ENCODE measurements around the gene MAMSTR.

DNA sequence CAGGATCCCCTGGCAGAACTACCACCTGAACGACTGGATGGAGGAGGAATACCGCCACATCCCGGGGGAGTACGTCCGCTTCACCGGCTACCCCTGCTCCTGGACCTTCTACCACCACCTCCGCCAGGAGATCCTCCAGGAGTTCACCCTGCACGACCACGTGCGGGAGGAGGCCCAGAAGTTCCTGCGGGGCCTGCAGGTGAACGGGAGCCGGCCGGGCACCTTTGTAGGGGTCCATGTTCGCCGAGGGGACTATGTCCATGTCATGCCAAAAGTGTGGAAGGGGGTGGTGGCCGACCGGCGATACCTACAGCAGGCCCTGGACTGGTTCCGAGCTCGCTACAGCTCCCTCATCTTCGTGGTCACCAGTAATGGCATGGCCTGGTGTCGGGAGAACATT is 16.2 kb downstream of the MAMSTR start:
- TF ChIP-seq EZH2 (IDR thresholded peaks at IDR 0.05; ENCODE audit: low read length, missing control alignments) (no peak), CTCF (conservative IDR thresholded peaks at IDR 0.05 in 1 of 2, IDR thresholded peaks at IDR 0.05 in 1 of 2; ENCODE audit: low read depth in 1 of 2, low read length in 2 of 2) (no peak)

Data from fibroblast of lung (primary cell).